Progenitor cell of endocrine pancreas (in vitro differentiated cells): Measurements from ENCODE around the gene MS4A4A. TPM values are rescaled to one million over a fixed set of nuclear protein-coding genes. Genes with fewer than 3 reads are reported as not detected.

Experiments
- DNase-seq: peaks from one replicate; pipeline ENCODE4 v3.0.0; 2021; ENCODE audit warnings: low spot score; ENCODE audit not compliant: unreplicated experiment
- H3K27ac Mint-ChIP-seq: 2 replicates; pipeline ENCODE4 v1.8.0; 2021; ENCODE audit warnings: mild to moderate bottlenecking, moderate library complexity, mixed read lengths
- H3K27me3 Mint-ChIP-seq: 2 replicates; pipeline ENCODE4 v1.8.0; 2021; ENCODE audit warnings: mixed read lengths
- H3K36me3 Mint-ChIP-seq: 2 replicates; pipeline ENCODE4 v1.8.0; 2022; ENCODE audit warnings: mixed read lengths; ENCODE audit not compliant: insufficient read depth
- H3K4me1 Mint-ChIP-seq: 2 replicates; pipeline ENCODE4 v1.8.0; 2021; ENCODE audit warnings: low read depth, mixed read lengths
- H3K4me3 Mint-ChIP-seq: 2 replicates; pipeline ENCODE4 v1.8.0; 2021; ENCODE audit warnings: low read depth, mild to moderate bottlenecking, moderate library complexity, mixed read lengths
- H3K9me3 Mint-ChIP-seq: 2 replicates; pipeline ENCODE4 v1.8.0; 2021; ENCODE audit warnings: low read depth, mixed read lengths
- CTCF ChIP-seq: fragments of 200-600 bp; sonication (generic); IDR thresholded peaks from one replicate; pipeline ENCODE4 v1.5.0; 2021; ENCODE audit warnings: antibody characterized with exemption, mild to moderate bottlenecking; ENCODE audit not compliant: unreplicated experiment
- total RNA-seq: library from RNA; stranded (reverse); gene quantifications from 2 replicates; pipeline ENCODE4 v1.2.1, GENCODE V29; 2021

MS4A4A gene
- total RNA-seq, 1 donor from 2014 or later = not detected

DNA sequence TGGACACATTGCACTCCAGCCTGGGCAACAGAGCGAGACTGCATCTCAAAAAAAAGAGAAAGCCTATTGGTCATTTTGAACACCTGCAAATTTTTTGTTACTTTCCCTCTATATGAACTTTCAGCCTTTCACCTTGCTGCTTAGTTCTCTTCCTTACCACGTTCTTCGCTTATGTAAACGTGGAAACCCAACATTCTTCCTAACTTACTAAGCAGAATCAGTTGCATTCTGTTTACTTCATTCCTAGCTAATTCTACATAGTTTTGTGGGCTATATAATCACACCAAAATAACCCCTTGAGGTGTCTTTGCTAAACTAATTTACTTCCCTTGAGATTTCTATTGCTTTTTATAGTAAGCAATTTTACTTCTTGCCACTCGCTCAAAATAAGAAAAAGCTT, 23.2 kb downstream of the MS4A4A start:
- no peak for DNase-seq
- H3K27ac Mint-ChIP-seq = no peak overlapping the region
- no peak overlapping the region for H3K4me3 Mint-ChIP-seq
- H3K9me3 Mint-ChIP-seq = no peaks in the 10 kb centered on the region
- H3K36me3 Mint-ChIP-seq = no peaks in the 10 kb centered on the region
- no peak for TF ChIP-seq CTCF
- no peaks in the 10 kb centered on the region for H3K27me3 Mint-ChIP-seq
- no peaks in the 10 kb centered on the region for H3K4me1 Mint-ChIP-seq

- Mint-ChIP-seq H3K9me3 (no peaks in the 10 kb centered on the region), H3K4me3 (no peak overlapping the region), H3K36me3 (no peaks in the 10 kb centered on the region), H3K4me1 (no peaks in the 10 kb centered on the region), H3K27me3 (no peaks in the 10 kb centered on the region), H3K27ac (no peak overlapping the region)
- no peak for DNase-seq
- no peak for TF ChIP-seq CTCF
These were observed 25.6 kb downstream of the MS4A4A start for GRCh38 chr11:60305906-60306619.

GRCh38 chr11:60307507-60308195, 27.2 kb downstream of the MS4A4A start:
- H3K4me3 Mint-ChIP-seq = no peak overlapping the region
- H3K9me3 Mint-ChIP-seq = no peaks in the 10 kb centered on the region
- no peak for TF ChIP-seq CTCF
- DNase-seq = no peak
- H3K27ac Mint-ChIP-seq = no peak overlapping the region
- no peaks in the 10 kb centered on the region for H3K36me3 Mint-ChIP-seq
- no peaks in the 10 kb centered on the region for H3K27me3 Mint-ChIP-seq
- no peaks in the 10 kb centered on the region for H3K4me1 Mint-ChIP-seq

DNA sequence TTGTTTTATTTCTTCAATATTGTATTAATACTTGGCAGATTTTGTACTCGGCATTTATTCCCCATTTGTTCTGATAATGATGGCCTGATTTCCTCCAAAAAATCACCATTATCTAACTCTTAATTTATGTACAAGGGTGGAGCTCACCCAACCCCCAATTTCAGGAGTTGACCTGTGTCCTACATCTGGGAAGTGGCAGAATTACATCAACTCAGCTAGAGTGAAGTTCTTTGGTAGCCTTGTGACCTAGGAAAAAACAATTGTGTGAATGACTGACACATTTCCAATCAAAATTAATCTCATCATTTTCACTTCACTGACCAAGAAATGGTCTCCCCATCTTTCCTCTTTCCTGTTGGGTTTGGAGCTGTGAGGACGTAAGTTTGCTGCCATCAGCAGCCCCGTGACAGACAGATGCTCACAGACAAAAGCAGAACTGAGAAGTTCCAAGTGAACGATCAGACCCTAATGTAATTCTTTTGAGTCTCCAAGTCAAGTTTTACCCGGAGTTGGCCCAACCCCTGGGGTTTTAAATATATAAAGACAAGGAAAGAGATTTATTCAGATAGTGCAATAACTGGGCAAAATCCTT, 30.0 kb downstream of the MS4A4A start:
- no peaks in the 10 kb centered on the region for H3K9me3 Mint-ChIP-seq
- no peaks in the 10 kb centered on the region for H3K36me3 Mint-ChIP-seq
- DNase-seq = no peak
- H3K27ac Mint-ChIP-seq = no peak overlapping the region
- no peak overlapping the region for H3K4me3 Mint-ChIP-seq
- H3K4me1 Mint-ChIP-seq = peaks cover 5% of the 10 kb centered on the region
- TF ChIP-seq CTCF = no peak
- H3K27me3 Mint-ChIP-seq = no peaks in the 10 kb centered on the region

GRCh38 chr11:60314635-60315321, 34.3 kb downstream of the MS4A4A start:
- no peaks in the 10 kb centered on the region for H3K27me3 Mint-ChIP-seq
- no peak overlapping the region for H3K4me3 Mint-ChIP-seq
- peaks cover 5% of the 10 kb centered on the region for H3K4me1 Mint-ChIP-seq
- H3K36me3 Mint-ChIP-seq = no peaks in the 10 kb centered on the region
- no peak for TF ChIP-seq CTCF
- H3K27ac Mint-ChIP-seq = no peak overlapping the region
- DNase-seq = no peak
- H3K9me3 Mint-ChIP-seq = peaks cover 2% of the 10 kb centered on the region
